SU-DHL-6 (cell line): ENCODE results near the gene SPINT2.

Experiments used
- H2AFZ ChIP-seq: fragments of 200-600 bp; sonication (generic); 2 replicates; pipeline ENCODE4 v1.6.1; 2014; ENCODE audit warnings: low read depth, mild to moderate bottlenecking, moderate library complexity, mixed read lengths, antibody characterized with exemption, low read length; ENCODE audit not compliant: severe bottlenecking
- H3F3A ChIP-seq: fragments of 200-600 bp; shearing (Covaris generic); 2 replicates; pipeline ENCODE4 v1.6.0; 2016; ENCODE audit warnings: antibody characterized with exemption, mild to moderate bottlenecking; ENCODE audit not compliant: insufficient read depth
- H3K27ac ChIP-seq: fragments of 200-600 bp; sonication (generic); 2 replicates; pipeline ENCODE4 v1.5.1; 2016; ENCODE audit warnings: low read depth, mild to moderate bottlenecking, low read length, moderate library complexity, mixed read lengths
- H3K27me3 ChIP-seq: fragments of 200-600 bp; sonication (generic), shearing (Covaris generic); 2 replicates; pipeline ENCODE4 v1.6.0; 2014; ENCODE audit warnings: mild to moderate bottlenecking, low read length
- H3K36me3 ChIP-seq: fragments of 200-600 bp; sonication (generic); 2 replicates; pipeline ENCODE4 v1.6.1; 2014; ENCODE audit warnings: mild to moderate bottlenecking, low read length, mixed read lengths
- H3K4me2 ChIP-seq: fragments of 300-600, 200-600 bp; shearing (Covaris generic), sonication (generic); 2 replicates; pipeline ENCODE4 v1.6.0; 2014; ENCODE audit warnings: low read length, low read depth, mild to moderate bottlenecking; ENCODE audit not compliant: poor library complexity, severe bottlenecking
- H3K4me3 ChIP-seq: fragments of 200-600 bp; sonication (generic); 2 replicates; pipeline ENCODE4 v1.5.1; 2014; ENCODE audit warnings: antibody characterized with exemption, low read length, mild to moderate bottlenecking, mixed read lengths; ENCODE audit not compliant: insufficient read depth, poor library complexity, severe bottlenecking
- H3K79me2 ChIP-seq: fragments of 200-600 bp; sonication (generic); 2 replicates; pipeline ENCODE4 v1.6.1; 2014; ENCODE audit warnings: mild to moderate bottlenecking, low read length, moderate library complexity; ENCODE audit not compliant: insufficient read depth
- H3K9ac ChIP-seq: fragments of 200-600 bp; sonication (generic); 2 replicates; pipeline ENCODE4 v1.7.0; 2014; ENCODE audit warnings: mild to moderate bottlenecking, low read length
- H3K9me2 ChIP-seq: fragments of 200-600 bp; sonication (generic); replicated peaks from 2 replicates; pipeline ENCODE4 v1.6.1; 2014; ENCODE audit warnings: low read length; ENCODE audit not compliant: insufficient read depth
- H3K9me3 ChIP-seq: fragments of 200-600 bp; sonication (generic); 2 replicates; pipeline ENCODE4 v1.6.1; 2014; ENCODE audit warnings: low read length, mixed read lengths; ENCODE audit not compliant: insufficient read depth
- H4K20me1 ChIP-seq: fragments of 200-600 bp; sonication (generic); 2 replicates; pipeline ENCODE4 v1.6.1; 2014; ENCODE audit warnings: low read depth, mild to moderate bottlenecking, antibody characterized with exemption, low read length, moderate library complexity, mixed read lengths
- EZH2phosphoT487 ChIP-seq: fragments of 200-600 bp; sonication (generic), shearing (Covaris generic); conservative IDR thresholded peaks from 2 replicates; pipeline ENCODE4 v1.6.1; 2018; ENCODE audit warnings: mild to moderate bottlenecking, antibody characterized with exemption, low read length, moderate library complexity, mixed read lengths
- TF ChIP-seq, protein P1 (sequence below): fragments of 200-600 bp; sonication (generic); IDR thresholded peaks from one replicate; pipeline ENCODE4 v1.5.1; 2017; ENCODE audit warnings: antibody characterized with exemption, mild to moderate bottlenecking, low read length, moderate library complexity; ENCODE audit not compliant: insufficient read depth, poor library complexity, severe bottlenecking

The SPINT2 gene, protein sequence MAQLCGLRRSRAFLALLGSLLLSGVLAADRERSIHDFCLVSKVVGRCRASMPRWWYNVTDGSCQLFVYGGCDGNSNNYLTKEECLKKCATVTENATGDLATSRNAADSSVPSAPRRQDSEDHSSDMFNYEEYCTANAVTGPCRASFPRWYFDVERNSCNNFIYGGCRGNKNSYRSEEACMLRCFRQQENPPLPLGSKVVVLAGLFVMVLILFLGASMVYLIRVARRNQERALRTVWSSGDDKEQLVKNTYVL

DNA sequence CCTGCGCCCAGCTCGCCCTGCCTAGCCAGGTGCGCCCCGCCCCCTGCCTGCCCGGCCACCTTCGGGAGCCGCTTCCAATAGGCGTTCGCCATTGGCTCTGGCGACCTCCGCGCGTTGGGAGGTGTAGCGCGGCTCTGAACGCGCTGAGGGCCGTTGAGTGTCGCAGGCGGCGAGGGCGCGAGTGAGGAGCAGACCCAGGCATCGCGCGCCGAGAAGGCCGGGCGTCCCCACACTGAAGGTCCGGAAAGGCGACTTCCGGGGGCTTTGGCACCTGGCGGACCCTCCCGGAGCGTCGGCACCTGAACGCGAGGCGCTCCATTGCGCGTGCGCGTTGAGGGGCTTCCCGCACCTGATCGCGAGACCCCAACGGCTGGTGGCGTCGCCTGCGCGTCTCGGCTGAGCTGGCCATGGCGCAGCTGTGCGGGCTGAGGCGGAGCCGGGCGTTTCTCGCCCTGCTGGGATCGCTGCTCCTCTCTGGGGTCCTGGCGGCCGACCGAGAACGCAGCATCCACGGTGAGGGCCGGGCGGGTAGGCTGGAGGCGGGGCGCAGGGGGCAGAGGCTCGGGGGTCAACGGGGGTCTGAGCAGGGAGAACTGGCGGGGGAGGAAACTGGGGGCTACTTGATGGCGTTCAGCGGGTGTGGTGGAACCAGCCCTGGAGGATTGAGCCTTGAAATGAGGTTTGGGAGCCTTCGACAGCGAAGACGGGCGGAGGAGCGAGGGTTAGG lies at the start of gene SPINT2:
Gene SPINT2 (plus strand): TSS at position 88 of the 727 bp plus-strand sequence. CDS start 320 bp downstream, at position 408.
- TF ChIP-seq, protein P1, sequence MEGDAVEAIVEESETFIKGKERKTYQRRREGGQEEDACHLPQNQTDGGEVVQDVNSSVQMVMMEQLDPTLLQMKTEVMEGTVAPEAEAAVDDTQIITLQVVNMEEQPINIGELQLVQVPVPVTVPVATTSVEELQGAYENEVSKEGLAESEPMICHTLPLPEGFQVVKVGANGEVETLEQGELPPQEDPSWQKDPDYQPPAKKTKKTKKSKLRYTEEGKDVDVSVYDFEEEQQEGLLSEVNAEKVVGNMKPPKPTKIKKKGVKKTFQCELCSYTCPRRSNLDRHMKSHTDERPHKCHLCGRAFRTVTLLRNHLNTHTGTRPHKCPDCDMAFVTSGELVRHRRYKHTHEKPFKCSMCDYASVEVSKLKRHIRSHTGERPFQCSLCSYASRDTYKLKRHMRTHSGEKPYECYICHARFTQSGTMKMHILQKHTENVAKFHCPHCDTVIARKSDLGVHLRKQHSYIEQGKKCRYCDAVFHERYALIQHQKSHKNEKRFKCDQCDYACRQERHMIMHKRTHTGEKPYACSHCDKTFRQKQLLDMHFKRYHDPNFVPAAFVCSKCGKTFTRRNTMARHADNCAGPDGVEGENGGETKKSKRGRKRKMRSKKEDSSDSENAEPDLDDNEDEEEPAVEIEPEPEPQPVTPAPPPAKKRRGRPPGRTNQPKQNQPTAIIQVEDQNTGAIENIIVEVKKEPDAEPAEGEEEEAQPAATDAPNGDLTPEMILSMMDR: no peak
- TF ChIP-seq EZH2phosphoT487: no peak
- Histone ChIP-seq H3K4me3 (peak within 1 kb of the TSS; percentile 65), H2AFZ (peak within 1 kb of the TSS; percentile 98), H4K20me1 (no peaks in the 10 kb centered on the region), H3K27me3 (no peaks in the 10 kb centered on the region), H3K27ac (no peak within 1 kb of the TSS), H3K79me2 (no peaks in the 10 kb centered on the region), H3F3A (peaks cover 14% of the 10 kb centered on the region), H3K36me3 (no peaks in the 10 kb centered on the region), H3K4me2 (peak within 1 kb of the TSS; percentile 87), H3K9me2 (no peaks in the 10 kb centered on the region), H3K9me3 (no peaks in the 10 kb centered on the region), H3K9ac (peak within 1 kb of the TSS; percentile 60)

DNA sequence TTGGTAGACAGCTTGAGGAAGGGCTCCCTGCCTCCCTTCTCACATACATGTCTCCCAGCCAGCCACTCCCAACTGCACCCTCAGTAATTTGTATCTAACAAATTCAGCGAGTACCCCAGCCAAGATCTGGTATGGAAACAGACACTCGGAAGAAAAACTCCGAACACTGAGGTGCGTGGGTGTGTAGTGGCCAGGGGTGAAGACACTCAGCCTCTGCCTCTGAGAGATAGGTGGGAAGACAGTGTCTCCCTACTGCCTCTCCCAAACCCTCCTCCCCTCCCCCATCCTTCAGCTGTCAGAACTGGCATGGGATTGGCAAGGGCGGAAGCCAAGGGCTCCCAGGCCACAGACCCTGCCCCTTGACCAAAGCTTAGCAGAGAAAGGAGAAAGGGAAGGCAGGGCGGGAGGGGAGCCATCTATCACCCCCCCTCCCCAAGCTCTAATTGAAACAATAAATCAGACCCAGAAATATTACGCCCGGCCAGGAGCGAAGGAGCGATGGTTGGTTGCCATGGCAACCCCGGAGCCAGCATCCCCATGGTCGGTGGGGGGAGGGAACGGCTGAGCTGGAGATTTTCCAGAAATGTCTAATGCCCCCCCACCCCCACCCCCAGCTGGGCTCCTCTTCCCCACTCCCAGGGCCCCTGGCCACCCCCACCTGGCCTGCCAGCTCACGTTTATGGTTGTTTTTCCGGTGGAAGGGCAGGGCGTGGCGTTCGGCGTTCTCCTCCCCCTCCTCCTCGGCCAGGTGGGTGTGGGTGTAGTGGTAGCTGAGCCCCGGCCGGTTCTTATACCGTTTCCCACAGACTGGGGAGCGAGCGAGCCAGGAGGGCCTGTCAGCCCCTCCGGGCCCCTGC lies 47.4 kb upstream of the SPINT2 start:
- Histone ChIP-seq H3F3A (no peaks in the 10 kb centered on the region), H3K9ac (no peak overlapping the region), H4K20me1 (no peaks in the 10 kb centered on the region), H3K4me2 (no peak overlapping the region), H3K27ac (no peak overlapping the region), H2AFZ (no peak overlapping the region), H3K9me3 (no peaks in the 10 kb centered on the region), H3K9me2 (no peaks in the 10 kb centered on the region), H3K27me3 (no peaks in the 10 kb centered on the region), H3K79me2 (no peaks in the 10 kb centered on the region), H3K4me3 (no peak overlapping the region), H3K36me3 (no peaks in the 10 kb centered on the region)
- TF ChIP-seq EZH2phosphoT487: no peak
- TF ChIP-seq, protein P1: no peak

DNA sequence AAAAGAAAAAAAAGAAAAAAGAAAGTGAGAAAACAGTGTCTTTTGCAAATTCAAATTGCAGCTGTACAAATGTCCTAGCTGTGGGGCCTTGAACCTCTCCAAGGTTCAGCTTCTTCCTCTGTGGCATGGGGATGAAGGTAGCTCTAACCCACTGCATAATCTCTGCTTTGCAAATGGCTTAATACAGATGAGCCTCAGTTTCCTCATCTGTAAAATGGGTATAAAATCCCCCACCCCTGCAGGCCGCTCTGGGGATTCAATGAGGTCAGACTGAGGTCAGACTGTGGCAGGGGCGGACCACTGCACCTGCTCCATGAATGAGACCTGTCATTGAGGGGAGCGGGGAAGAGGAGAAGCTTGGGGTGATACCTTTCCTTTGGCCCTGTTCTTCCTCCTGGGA lies 46.2 kb upstream of the SPINT2 start:
- no peaks in the 10 kb centered on the region for H4K20me1 ChIP-seq
- no peaks in the 10 kb centered on the region for H3K9me3 ChIP-seq
- H3K9ac ChIP-seq: no peak overlapping the region
- no peaks in the 10 kb centered on the region for H3K79me2 ChIP-seq
- H3F3A ChIP-seq: no peaks in the 10 kb centered on the region
- H3K4me2 ChIP-seq: no peak overlapping the region
- no peaks in the 10 kb centered on the region for H3K27me3 ChIP-seq
- H2AFZ ChIP-seq: no peak overlapping the region
- TF ChIP-seq EZH2phosphoT487: no peak
- TF ChIP-seq, protein P1: no peak
- H3K9me2 ChIP-seq: no peaks in the 10 kb centered on the region
- H3K36me3 ChIP-seq: no peaks in the 10 kb centered on the region
- H3K27ac ChIP-seq: no peak overlapping the region
- no peak overlapping the region for H3K4me3 ChIP-seq
